Measurements from ENCODE around the gene TPST1.
"Not testable (repeated sequence)": the region's sequence is repeated elsewhere in the genome, so short reads cannot be mapped to it uniquely, and the experiment has no call there.

The TPST1 gene

GRCh38 chr7:66335318-66335717 lies 130.2 kb downstream of the TPST1 start:
- H3K9me3 Mint-ChIP-seq, result peaks cover 26% of the 10 kb centered on the region
- H3K4me1 Mint-ChIP-seq (ENCODE audit: low read depth), result no peaks in the 10 kb centered on the region
- H3K36me3 Mint-ChIP-seq (ENCODE audit: low read depth), result peaks cover 14% of the 10 kb centered on the region
- H3K27me3 Mint-ChIP-seq, result no peaks in the 10 kb centered on the region
- H3K4me3 Mint-ChIP-seq, result no peak overlapping the region
- no peak overlapping the region for H3K27ac Mint-ChIP-seq
- no peak for DNase-seq

GRCh38 chr7:66336760-66337159 lies 131.6 kb downstream of the TPST1 start:
- peaks cover 14% of the 10 kb centered on the region for H3K36me3 Mint-ChIP-seq (ENCODE audit: low read depth)
- H3K4me3 Mint-ChIP-seq, result no peak overlapping the region
- H3K27ac Mint-ChIP-seq, result no peak overlapping the region
- H3K27me3 Mint-ChIP-seq, result no peaks in the 10 kb centered on the region
- DNase-seq, result no peak
- peaks cover 29% of the 10 kb centered on the region for H3K9me3 Mint-ChIP-seq
- no peaks in the 10 kb centered on the region for H3K4me1 Mint-ChIP-seq (ENCODE audit: low read depth)

- H3K4me3 Mint-ChIP-seq, result no peak overlapping the region
These were observed 134.0 kb downstream of the TPST1 start for GRCh38 chr7:66339141-66339540.

GRCh38 chr7:66344166-66344565 lies 139.0 kb downstream of the TPST1 start:
- Mint-ChIP-seq H3K4me3 (no peak overlapping the region), H3K9me3 (peaks cover 9% of the 10 kb centered on the region), H3K4me1 (ENCODE audit: low read depth) (no peaks in the 10 kb centered on the region), H3K36me3 (ENCODE audit: low read depth) (no peaks in the 10 kb centered on the region), H3K27me3 (no peaks in the 10 kb centered on the region), H3K27ac (no peak overlapping the region)
- no peak for DNase-seq

More at GRCh38 chr7:66339141-66339540, 134.0 kb downstream of the TPST1 start:
- H3K9me3 Mint-ChIP-seq, result peaks cover 29% of the 10 kb centered on the region
- no peaks in the 10 kb centered on the region for H3K4me1 Mint-ChIP-seq (ENCODE audit: low read depth)
- no peak for DNase-seq
- no peaks in the 10 kb centered on the region for H3K27me3 Mint-ChIP-seq
- peaks cover 11% of the 10 kb centered on the region for H3K36me3 Mint-ChIP-seq (ENCODE audit: low read depth)
- H3K27ac Mint-ChIP-seq, result no peak overlapping the region

GRCh38 chr7:66348531-66348930 lies 143.4 kb downstream of the TPST1 start:
- H3K9me3 Mint-ChIP-seq, result no peaks in the 10 kb centered on the region
- no peak for DNase-seq
- no peaks in the 10 kb centered on the region for H3K36me3 Mint-ChIP-seq (ENCODE audit: low read depth)
- H3K4me3 Mint-ChIP-seq, result no peak overlapping the region
- H3K27me3 Mint-ChIP-seq, result peaks cover 3% of the 10 kb centered on the region
- H3K27ac Mint-ChIP-seq, result no peak overlapping the region
- H3K4me1 Mint-ChIP-seq (ENCODE audit: low read depth), result no peaks in the 10 kb centered on the region

- Mint-ChIP-seq H3K9me3 (no peaks in the 10 kb centered on the region), H3K4me3 (no peak overlapping the region), H3K36me3 (ENCODE audit: low read depth) (no peaks in the 10 kb centered on the region), H3K27ac (no peak overlapping the region), H3K4me1 (ENCODE audit: low read depth) (no peaks in the 10 kb centered on the region), H3K27me3 (peaks cover 3% of the 10 kb centered on the region)
- DNase-seq, result no peak
These were observed 143.8 kb downstream of the TPST1 start for GRCh38 chr7:66348959-66349358.

- Mint-ChIP-seq H3K4me3 (no peak overlapping the region), H3K4me1 (ENCODE audit: low read depth) (no peaks in the 10 kb centered on the region), H3K9me3 (no peaks in the 10 kb centered on the region), H3K27ac (no peak overlapping the region), H3K36me3 (ENCODE audit: low read depth) (no peaks in the 10 kb centered on the region), H3K27me3 (peaks cover 3% of the 10 kb centered on the region)
- DNase-seq, result no peak
These were observed 146.9 kb downstream of the TPST1 start for GRCh38 chr7:66352071-66352470.

- DNase-seq, result no peak
- H3K4me3 Mint-ChIP-seq, result no peak overlapping the region
- H3K27me3 Mint-ChIP-seq, result peaks cover 3% of the 10 kb centered on the region
These were observed 148.4 kb downstream of the TPST1 start for GRCh38 chr7:66353547-66353946.

GRCh38 chr7:66355756-66356155 lies 150.6 kb downstream of the TPST1 start:
- Mint-ChIP-seq H3K27ac (no peak overlapping the region), H3K36me3 (ENCODE audit: low read depth) (no peaks in the 10 kb centered on the region), H3K4me3 (no peak overlapping the region), H3K4me1 (ENCODE audit: low read depth) (no peaks in the 10 kb centered on the region), H3K27me3 (no peaks in the 10 kb centered on the region), H3K9me3 (no peaks in the 10 kb centered on the region)
- DNase-seq, result no peak

More at GRCh38 chr7:66353547-66353946, 148.4 kb downstream of the TPST1 start:
- Mint-ChIP-seq H3K27ac (no peak overlapping the region), H3K36me3 (ENCODE audit: low read depth) (no peaks in the 10 kb centered on the region), H3K9me3 (no peaks in the 10 kb centered on the region), H3K4me1 (ENCODE audit: low read depth) (no peaks in the 10 kb centered on the region)

- Mint-ChIP-seq H3K27ac (no peak overlapping the region), H3K9me3 (no peaks in the 10 kb centered on the region), H3K4me1 (ENCODE audit: low read depth) (no peaks in the 10 kb centered on the region), H3K36me3 (ENCODE audit: low read depth) (no peaks in the 10 kb centered on the region), H3K4me3 (no peak overlapping the region), H3K27me3 (no peaks in the 10 kb centered on the region)
- no peak for DNase-seq
These were observed 151.2 kb downstream of the TPST1 start for GRCh38 chr7:66356277-66356721.

- H3K9me3 Mint-ChIP-seq, result no peaks in the 10 kb centered on the region
- no peak overlapping the region for H3K27ac Mint-ChIP-seq
- no peak for DNase-seq
- no peaks in the 10 kb centered on the region for H3K36me3 Mint-ChIP-seq (ENCODE audit: low read depth)
- H3K4me3 Mint-ChIP-seq, result no peak overlapping the region
- no peaks in the 10 kb centered on the region for H3K27me3 Mint-ChIP-seq
- H3K4me1 Mint-ChIP-seq (ENCODE audit: low read depth), result no peaks in the 10 kb centered on the region
These were observed 152.0 kb downstream of the TPST1 start for GRCh38 chr7:66357087-66357486.

- Mint-ChIP-seq H3K27ac (no peak overlapping the region), H3K27me3 (no peaks in the 10 kb centered on the region), H3K9me3 (no peaks in the 10 kb centered on the region), H3K36me3 (ENCODE audit: low read depth) (no peaks in the 10 kb centered on the region), H3K4me1 (ENCODE audit: low read depth) (no peaks in the 10 kb centered on the region), H3K4me3 (no peak overlapping the region)
- no peak for DNase-seq
These were observed 154.6 kb downstream of the TPST1 start for GRCh38 chr7:66359656-66360211.

GRCh38 chr7:66362136-66362535 lies 157.0 kb downstream of the TPST1 start:
- no peak overlapping the region for H3K27ac Mint-ChIP-seq
- no peaks in the 10 kb centered on the region for H3K27me3 Mint-ChIP-seq
- H3K4me3 Mint-ChIP-seq, result no peak overlapping the region
- no peaks in the 10 kb centered on the region for H3K9me3 Mint-ChIP-seq
- no peak for DNase-seq
- no peaks in the 10 kb centered on the region for H3K36me3 Mint-ChIP-seq (ENCODE audit: low read depth)
- no peaks in the 10 kb centered on the region for H3K4me1 Mint-ChIP-seq (ENCODE audit: low read depth)

- DNase-seq, result no peak
- H3K27me3 Mint-ChIP-seq, result no peaks in the 10 kb centered on the region
- H3K27ac Mint-ChIP-seq, result no peak overlapping the region
- H3K9me3 Mint-ChIP-seq, result no peaks in the 10 kb centered on the region
- H3K4me1 Mint-ChIP-seq (ENCODE audit: low read depth), result no peaks in the 10 kb centered on the region
- no peaks in the 10 kb centered on the region for H3K36me3 Mint-ChIP-seq (ENCODE audit: low read depth)
- H3K4me3 Mint-ChIP-seq, result no peak overlapping the region
These were observed 158.5 kb downstream of the TPST1 start for GRCh38 chr7:66363635-66364034.

- not testable (repeated sequence) for H3K36me3 Mint-ChIP-seq (ENCODE audit: low read depth); H3K27ac Mint-ChIP-seq; DNase-seq; H3K4me1 Mint-ChIP-seq (ENCODE audit: low read depth); H3K27me3 Mint-ChIP-seq; H3K4me3 Mint-ChIP-seq; H3K9me3 Mint-ChIP-seq
These were observed 159.9 kb downstream of the TPST1 start for GRCh38 chr7:66365031-66365430.
